B cell (primary cell): Measurements from ENCODE around the gene FAM186B. TPM values are rescaled to one million over a fixed set of nuclear protein-coding genes. Genes with fewer than 3 reads are reported as not detected.

Experiments used
- ATAC-seq: fragments of 200-7000 bp; cut with Tn5 transposase; one replicate; pipeline ENCODE4 v1.10.0; 2021; ENCODE audit warnings: low read depth, mild to moderate bottlenecking, moderate number of reproducible peaks, moderate library complexity
- CTCF ChIA-PET: fragments of 350-600 bp; sonication (Branson Sonifier 250); formaldehyde crosslinking; loops from one replicate; lab custom pipeline; 2021; ENCODE audit warnings: antibody characterized with exemption, inconsistent platforms; lab: Charles Lee
- POLR2A ChIA-PET: fragments of 350-600 bp; sonication (Branson Sonifier 250); formaldehyde crosslinking; loops from one replicate; lab custom pipeline; 2021; ENCODE audit warnings: antibody characterized with exemption; lab: Charles Lee
- DNase-seq: peaks from one replicate; pipeline ENCODE4 v3.0.0; 2013
- H2AFZ ChIP-seq: 2 replicates; pipeline ENCODE4 v1.6.1; 2012; ENCODE audit warnings: mild to moderate bottlenecking, low read depth, low read length; ENCODE audit not compliant: insufficient read depth, poor library complexity, severe bottlenecking
- H3K27ac ChIP-seq, 2 donors: 1 replicate in 1 of 2; 2 replicates in 1 of 2; pipeline ENCODE4 v1.5.1; 2012 to 2013; ENCODE audit warnings: low read length in 2 of 2, mild to moderate bottlenecking in 2 of 2, moderate library complexity in 1 of 2
- H3K27me3 ChIP-seq, 4 experiments: fragments of 200-600 bp in 1 of 4; sonication (generic) in 1 of 4; replicated peaks in 1 of 4; 1 replicate in 2 of 4; 2 replicates in 2 of 4; pipeline versions ENCODE4 v1.6.1 to v1.7.0; 2013 to 2016; ENCODE audit warnings: low read length in 3 of 4, mild to moderate bottlenecking in 2 of 4, mixed read lengths in 1 of 4, moderate library complexity in 1 of 4; ENCODE audit not compliant: insufficient read depth in 4 of 4, control insufficient read depth in 3 of 4; ENCODE audit errors: control extremely low read depth in 1 of 4
- H3K36me3 ChIP-seq, 2 experiments: replicated peaks in 1 of 2; 1 replicate in 1 of 2; 2 replicates in 1 of 2; pipeline versions ENCODE4 v1.6.1 to v1.7.1; 2013; ENCODE audit warnings: low read length in 1 of 2; ENCODE audit not compliant: insufficient read depth in 2 of 2, control insufficient read depth in 1 of 2; ENCODE audit errors: control extremely low read depth in 1 of 2, extremely low read depth in 1 of 2
- H3K4me1 ChIP-seq, 2 donors: fragments of 200-600 bp in 1 of 2; sonication (generic) in 1 of 2; 1 replicate in 1 of 2; 2 replicates in 1 of 2; pipeline versions ENCODE4 v1.5.1 to v1.6.1; 2013 to 2017; ENCODE audit warnings: low read length in 2 of 2; ENCODE audit not compliant: control insufficient read depth in 2 of 2, insufficient read depth in 2 of 2
- H3K4me2 ChIP-seq: replicated peaks from 2 replicates; pipeline ENCODE3; 2012; ENCODE audit warnings: mild to moderate bottlenecking, low read depth, low read length; ENCODE audit not compliant: poor library complexity, severe bottlenecking
- H3K4me3 ChIP-seq, 5 experiments: fragments of 200-600 bp in 1 of 5; sonication (generic) in 1 of 5; 1 replicate in 3 of 5; 2 replicates in 2 of 5; pipeline versions ENCODE4 v1.5.1 to v1.7.0; 2011 to 2016; ENCODE audit warnings: low read length in 4 of 5, mild to moderate bottlenecking in 4 of 5, low read depth in 2 of 5, control low read depth in 1 of 5, moderate library complexity in 1 of 5; ENCODE audit not compliant: insufficient read depth in 1 of 5; ENCODE audit errors: control extremely low read depth in 1 of 5, extremely low read depth in 1 of 5
- H3K79me2 ChIP-seq: fragments of 200-600 bp; sonication (generic); one replicate; pipeline ENCODE4 v1.6.0; 2016; ENCODE audit warnings: low read length; ENCODE audit not compliant: control insufficient read depth, insufficient read depth
- H3K9ac ChIP-seq: fragments of 200-600 bp; sonication (generic); 2 replicates; pipeline ENCODE4 v1.6.1; 2017; ENCODE audit warnings: mild to moderate bottlenecking, low read length, moderate library complexity
- H3K9me3 ChIP-seq, 3 donors: one replicate each; pipeline versions ENCODE4 v1.6.1 to v1.7.1; 2013; ENCODE audit warnings: low read length in 2 of 3; ENCODE audit not compliant: control insufficient read depth in 2 of 3, insufficient read depth in 1 of 3; ENCODE audit errors: control extremely low read depth in 1 of 3
- H4K20me1 ChIP-seq: 2 replicates; pipeline ENCODE4 v1.6.0; 2012; ENCODE audit warnings: mild to moderate bottlenecking, low read length; ENCODE audit not compliant: insufficient read depth, control insufficient read depth, poor library complexity, severe bottlenecking
- H3K27ac Mint-ChIP-seq: one replicate; pipeline ENCODE4 v1.8.0; 2021; ENCODE audit warnings: mixed read lengths
- H3K27me3 Mint-ChIP-seq: one replicate; pipeline ENCODE4 v1.8.0; 2021; ENCODE audit warnings: mixed read lengths
- H3K4me1 Mint-ChIP-seq: one replicate; pipeline ENCODE4 v1.8.0; 2021; ENCODE audit warnings: mixed read lengths
- H3K4me3 Mint-ChIP-seq: one replicate; pipeline ENCODE4 v1.8.0; 2021; ENCODE audit warnings: mixed read lengths
- H3K9me3 Mint-ChIP-seq: one replicate; pipeline ENCODE4 v1.8.0; 2022; ENCODE audit warnings: mixed read lengths; ENCODE audit not compliant: insufficient read depth
- EZH2 ChIP-seq: IDR thresholded peaks from 2 replicates; pipeline ENCODE4 v1.6.1; 2012; ENCODE audit warnings: borderline replicate concordance, low read depth, mild to moderate bottlenecking, moderate library complexity, low read length; ENCODE audit not compliant: insufficient read depth, poor library complexity, severe bottlenecking
- WGBS: methylation state at CpG from one replicate; pipeline ENCODE4 v1.1.5; 2013; ENCODE audit warnings: missing lambda C conversion rate; ENCODE audit not compliant: insufficient coverage; 5-methylcytosine and 5-hydroxymethylcytosine counted together
- intact Hi-C: fragments of 100-400 bp; cut with micrococcal nuclease; formaldehyde crosslinking; loops from one replicate; pipeline ENCODE4 v1.10.0; 2022
- polyA plus RNA-seq: library from polyadenylated mRNA; depleted of rRNA; stranded (reverse); fragments of >200 nt; gene quantifications from 2 replicates; pipeline ENCODE4 v1.2.3, GENCODE V29; 2012
- total RNA-seq, 2 donors: library from RNA; stranded (reverse); fragments of 120-200 nt in 1 of 2; gene quantifications; 1 replicate in 1 of 2; 2 replicates in 1 of 2; pipeline versions ENCODE4 v1.2.3 to v1.2.4, GENCODE V29; 2013 to 2022
- TF ChIP-seq, protein P1 (sequence below): fragments of 200-600 bp; IDR thresholded peaks from one replicate; pipeline ENCODE4 v1.8.0; 2022; ENCODE audit warnings: antibody characterized with exemption, mild to moderate bottlenecking

The FAM186B gene
- total and polyA plus RNA-seq, 2 donors (not counting 1 experiment from before 2014, with no cell fraction given), result 0.13 to 0.47 TPM

DNA sequence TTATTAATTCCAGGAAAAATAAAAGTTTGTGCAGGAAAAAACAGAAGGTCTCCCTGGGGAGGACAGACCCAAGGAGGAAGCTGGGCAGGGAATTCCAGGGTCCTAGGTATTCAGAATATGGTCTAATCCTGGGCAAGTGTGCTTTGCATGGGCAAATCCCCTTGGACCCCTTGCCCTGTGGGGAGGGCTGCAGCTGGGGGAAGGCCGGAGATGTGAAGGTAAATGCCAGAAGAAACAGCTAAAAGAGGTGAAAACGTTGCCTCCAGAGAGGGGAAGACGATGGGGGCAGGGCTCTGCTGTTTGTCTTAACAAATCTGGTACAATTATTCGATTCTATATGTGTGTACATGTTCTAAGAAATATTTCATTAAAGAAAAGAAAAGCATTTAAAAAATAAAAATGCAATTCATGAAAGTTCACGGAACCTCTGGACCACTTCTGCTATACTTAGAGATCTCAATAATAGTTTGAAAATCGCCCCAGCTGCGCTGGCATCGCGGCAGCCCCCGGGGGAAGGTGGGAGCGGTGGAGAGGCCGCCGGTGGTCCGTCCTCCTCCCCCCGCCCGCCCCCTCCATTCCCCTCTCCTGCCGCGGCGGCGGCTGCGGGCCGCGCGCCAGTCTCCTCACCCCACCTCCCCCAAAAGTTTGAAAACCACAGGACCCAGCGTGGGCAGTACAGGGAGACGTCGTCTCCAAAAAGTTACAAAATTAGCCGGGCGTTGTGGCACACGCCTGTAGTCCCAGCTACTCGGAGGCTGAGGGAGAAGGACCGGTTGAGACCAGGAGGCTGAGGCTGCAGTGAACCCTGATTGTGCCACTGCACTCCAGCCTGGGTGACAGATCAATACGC, 16.4 kb upstream of the FAM186B start:
- H3K9me3 ChIP-seq, result no peaks in the 10 kb centered on the region
- no peak for TF ChIP-seq EZH2
- TF ChIP-seq, protein P1, sequence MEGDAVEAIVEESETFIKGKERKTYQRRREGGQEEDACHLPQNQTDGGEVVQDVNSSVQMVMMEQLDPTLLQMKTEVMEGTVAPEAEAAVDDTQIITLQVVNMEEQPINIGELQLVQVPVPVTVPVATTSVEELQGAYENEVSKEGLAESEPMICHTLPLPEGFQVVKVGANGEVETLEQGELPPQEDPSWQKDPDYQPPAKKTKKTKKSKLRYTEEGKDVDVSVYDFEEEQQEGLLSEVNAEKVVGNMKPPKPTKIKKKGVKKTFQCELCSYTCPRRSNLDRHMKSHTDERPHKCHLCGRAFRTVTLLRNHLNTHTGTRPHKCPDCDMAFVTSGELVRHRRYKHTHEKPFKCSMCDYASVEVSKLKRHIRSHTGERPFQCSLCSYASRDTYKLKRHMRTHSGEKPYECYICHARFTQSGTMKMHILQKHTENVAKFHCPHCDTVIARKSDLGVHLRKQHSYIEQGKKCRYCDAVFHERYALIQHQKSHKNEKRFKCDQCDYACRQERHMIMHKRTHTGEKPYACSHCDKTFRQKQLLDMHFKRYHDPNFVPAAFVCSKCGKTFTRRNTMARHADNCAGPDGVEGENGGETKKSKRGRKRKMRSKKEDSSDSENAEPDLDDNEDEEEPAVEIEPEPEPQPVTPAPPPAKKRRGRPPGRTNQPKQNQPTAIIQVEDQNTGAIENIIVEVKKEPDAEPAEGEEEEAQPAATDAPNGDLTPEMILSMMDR, result no peak
- ATAC-seq (no peak), DNase-seq (no peak)
- WGBS, result under 1% methylated on average over 15 of the region's 33 CpGs
- intact Hi-C loops, result loop anchor here (1.0 to 5.0 kb wide), 6 partner anchors 54 to 755 kb away; partner anchors contain the start of genes BCDIN3D, MCRS1, NCKAP5L and RND1
- H3K27me3 ChIP-seq, result no peaks in the 10 kb centered on the region
- H4K20me1 ChIP-seq, result no peaks in the 10 kb centered on the region
- peak overlapping the region in 1 of 2 donors; percentile 65 for H3K27ac ChIP-seq
- H3K36me3 ChIP-seq, result no peaks in the 10 kb centered on the region
- POLR2A ChIA-PET, result interaction anchor here (0.6 to 1.3 kb wide), 8 partner anchors 14 to 381 kb away, joined by 4 to 9 read pairs (median 6); partner anchors contain the start of gene MCRS1
- H3K79me2 ChIP-seq, result no peaks in the 10 kb centered on the region
- no peaks in the 10 kb centered on the region for H3K9me3 Mint-ChIP-seq
- H3K27me3 Mint-ChIP-seq, result peaks cover under 1% of the 10 kb centered on the region
- peak overlapping the region; percentile 70 for H3K9ac ChIP-seq
- peaks cover 19% of the 10 kb centered on the region for H3K4me1 Mint-ChIP-seq
- H3K27ac Mint-ChIP-seq, result peak overlapping the region; percentile 91
- peaks cover 11 to 21% of the 10 kb centered on the region in 2 donors for H3K4me1 ChIP-seq
- CTCF ChIA-PET, result interaction anchor here (1.2 to 5.4 kb wide), 10 partner anchors 10 to 264 kb away, joined by 3 to 61 read pairs (median 4); partner anchors contain the start of gene TMBIM6
- H2AFZ ChIP-seq, result peak overlapping the region; percentile 62
- peak overlapping the region; percentile 56 to 85 (median 73) for H3K4me3 ChIP-seq
- H3K4me2 ChIP-seq, result peak overlapping the region; percentile 88
- H3K4me3 Mint-ChIP-seq, result peak overlapping the region; percentile 94

DNA sequence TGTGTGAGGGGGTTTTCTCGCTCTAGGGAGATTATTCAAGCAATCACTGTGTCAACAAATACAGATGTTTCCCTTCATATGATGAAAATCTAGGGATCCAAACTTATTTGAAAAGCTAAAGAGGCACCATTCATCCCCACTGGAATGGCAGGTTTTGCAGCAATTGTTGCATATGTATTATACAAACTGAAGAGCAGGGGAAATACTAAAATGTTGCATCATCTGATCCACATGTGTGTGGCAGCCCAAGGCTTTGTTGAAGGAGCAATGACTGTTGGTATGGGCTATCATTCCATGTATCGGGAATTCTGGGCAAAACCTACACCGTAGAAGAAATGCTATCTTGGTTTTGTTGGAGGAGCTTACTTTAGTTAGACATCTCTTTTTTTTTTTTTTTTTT, 13.8 kb upstream of the FAM186B start:
- Histone ChIP-seq H3K9ac (no peak overlapping the region), H2AFZ (no peak overlapping the region), H3K36me3 (no peaks in the 10 kb centered on the region), H3K4me1 (peaks cover 11 to 21% of the 10 kb centered on the region in 2 donors), H3K27ac (no peak overlapping the region), H3K4me3 (no peak overlapping the region), H3K4me2 (no peak overlapping the region), H3K27me3 (peaks cover 0 to 3% (median 0%) of the 10 kb centered on the region in 4 experiments), H4K20me1 (no peaks in the 10 kb centered on the region), H3K79me2 (no peaks in the 10 kb centered on the region), H3K9me3 (peaks cover 0 to 1% (median 0%) of the 10 kb centered on the region in 3 donors)
- Mint-ChIP-seq H3K27ac (no peak overlapping the region), H3K4me1 (peaks cover 19% of the 10 kb centered on the region), H3K27me3 (peaks cover 11% of the 10 kb centered on the region), H3K9me3 (no peaks in the 10 kb centered on the region), H3K4me3 (no peak overlapping the region)
- DNase-seq, result no peak
- no CpG with 5 or more reads among the region's 3 CpGs for WGBS
- CTCF ChIA-PET, result interaction anchor here (0.7 kb wide), 1 partner anchor 262 kb away, joined by 3 read pairs; no protein-coding TSS in a partner anchor
- ATAC-seq, result no peak
- TF ChIP-seq, protein P1, result no peak
- no peak for TF ChIP-seq EZH2
- POLR2A ChIA-PET, result interaction anchor here (0.7 kb wide), 1 partner anchor 513 kb away, joined by 6 read pairs; no protein-coding TSS in a partner anchor
- intact Hi-C loops, result no loop called here
